Small intestine (tissue), 16 donors: ENCODE measurements around the gene AFG1L. TPM values are rescaled to one million over a fixed set of nuclear protein-coding genes. Genes with fewer than 3 reads are reported as not detected.
"Not testable (repeated sequence)": the region's sequence is repeated elsewhere in the genome, so short reads cannot be mapped to it uniquely, and the experiment has no call there.

ENCODE experiments used
- DNase-seq, 2 donors: peaks; one replicate each; pipeline versions ENCODE4 v3.0.0 to v3.0.0-alpha.2; 2013
- FAIRE-seq: peaks from 2 replicates; lab custom pipeline; 2012; peaks lifted over from hg19 to GRCh38; lab: Jason Lieb, UNC
- H3K27ac ChIP-seq, 3 donors: one replicate each; pipeline ENCODE4 v1.5.1; 2013; ENCODE audit warnings: low read length in 2 of 3, mild to moderate bottlenecking in 2 of 3, control low read depth in 1 of 3, inconsistent platforms in 1 of 3, low read depth in 1 of 3, moderate library complexity in 1 of 3
- H3K27me3 ChIP-seq, 3 donors: one replicate each; pipeline ENCODE4 v1.6.1; 2013; ENCODE audit warnings: low read length in 3 of 3, inconsistent platforms in 1 of 3; ENCODE audit not compliant: control insufficient read depth in 3 of 3, insufficient read depth in 3 of 3
- H3K36me3 ChIP-seq, 3 donors: one replicate each; pipeline ENCODE4 v1.6.1; 2013; ENCODE audit warnings: low read length in 3 of 3, inconsistent platforms in 1 of 3, low read depth in 1 of 3, mild to moderate bottlenecking in 1 of 3, moderate library complexity in 1 of 3; ENCODE audit not compliant: control insufficient read depth in 3 of 3, insufficient read depth in 2 of 3
- H3K4me1 ChIP-seq, 3 donors: one replicate each; pipeline ENCODE4 v1.6.1; 2013; ENCODE audit warnings: low read length in 2 of 3, inconsistent platforms in 1 of 3, low read depth in 1 of 3, mild to moderate bottlenecking in 1 of 3, moderate library complexity in 1 of 3; ENCODE audit not compliant: control insufficient read depth in 3 of 3, insufficient read depth in 2 of 3
- H3K4me3 ChIP-seq, 3 donors: one replicate each; pipeline ENCODE4 v1.5.1; 2013; ENCODE audit warnings: low read length in 3 of 3, control low read depth in 1 of 3, inconsistent platforms in 1 of 3, low read depth in 1 of 3, mild to moderate bottlenecking in 1 of 3, moderate library complexity in 1 of 3
- H3K9me3 ChIP-seq, 2 donors: one replicate each; pipeline ENCODE4 v1.6.1; 2013; ENCODE audit warnings: low read depth in 1 of 2, low read length in 1 of 2; ENCODE audit not compliant: control insufficient read depth in 2 of 2, insufficient read depth in 1 of 2
- WGBS, 3 donors: extraction: QIAGEN DNeasy Blood & Tissue Kit; methylation state at CpG; one replicate each; pipeline ENCODE4 v1.1.7; 2013; 5-methylcytosine and 5-hydroxymethylcytosine counted together
- long read RNA-seq, 10 donors: transcript quantifications; one replicate each; lab custom pipeline, GENCODE V29; 2026
- polyA plus RNA-seq, 4 donors: library from polyadenylated mRNA; stranded (reverse) in 3 of 4; unstranded in 1 of 4; fragments of 200-250 nt in 3 of 4; fragments of 120-200 nt in 1 of 4; gene quantifications; one replicate each; pipeline versions ENCODE4 v1.2.1 to v1.2.3, GENCODE V29; 2013
- donor health status: healthy with polysubstance abuse.
- donor health status: control.
- donor health status: control.
- donor health status: Bipolar disorder and iron deficiency.
- donor health status: healthy.

AFG1L gene
- 10 to 100 TPM in 1 of 4 donors, 1 to 10 TPM in 3; 2.2 to 10.8 (median 3.5) TPM for polyA plus RNA-seq
- long read RNA-seq, donor 1, full-length matches to known transcripts, result 5 of 5 reads
- long read RNA-seq, donor 1, partial matches to known transcripts, result 0 of 5 reads
- long read RNA-seq, donor 1, other reads (novel, unspliced or antisense), result 0 of 5 reads
- long read RNA-seq, donor 2, result 0 reads
- long read RNA-seq, donor 3, result 0 reads
- long read RNA-seq, donor 4, result 0 reads
- long read RNA-seq, donor 5, full-length matches to known transcripts, result 1 of 1 reads
- long read RNA-seq, donor 5, partial matches to known transcripts, result 0 of 1 reads
- long read RNA-seq, donor 5, other reads (novel, unspliced or antisense), result 0 of 1 reads
- long read RNA-seq, donor 6, result 0 reads
- long read RNA-seq, donor 7, result 0 reads
- long read RNA-seq, donor 8, result 0 reads
- long read RNA-seq, donor 9, result 0 reads
- long read RNA-seq, donor 10, full-length matches to known transcripts, result 2 of 2 reads
- long read RNA-seq, donor 10, partial matches to known transcripts, result 0 of 2 reads
- long read RNA-seq, donor 10, other reads (novel, unspliced or antisense), result 0 of 2 reads

DNA sequence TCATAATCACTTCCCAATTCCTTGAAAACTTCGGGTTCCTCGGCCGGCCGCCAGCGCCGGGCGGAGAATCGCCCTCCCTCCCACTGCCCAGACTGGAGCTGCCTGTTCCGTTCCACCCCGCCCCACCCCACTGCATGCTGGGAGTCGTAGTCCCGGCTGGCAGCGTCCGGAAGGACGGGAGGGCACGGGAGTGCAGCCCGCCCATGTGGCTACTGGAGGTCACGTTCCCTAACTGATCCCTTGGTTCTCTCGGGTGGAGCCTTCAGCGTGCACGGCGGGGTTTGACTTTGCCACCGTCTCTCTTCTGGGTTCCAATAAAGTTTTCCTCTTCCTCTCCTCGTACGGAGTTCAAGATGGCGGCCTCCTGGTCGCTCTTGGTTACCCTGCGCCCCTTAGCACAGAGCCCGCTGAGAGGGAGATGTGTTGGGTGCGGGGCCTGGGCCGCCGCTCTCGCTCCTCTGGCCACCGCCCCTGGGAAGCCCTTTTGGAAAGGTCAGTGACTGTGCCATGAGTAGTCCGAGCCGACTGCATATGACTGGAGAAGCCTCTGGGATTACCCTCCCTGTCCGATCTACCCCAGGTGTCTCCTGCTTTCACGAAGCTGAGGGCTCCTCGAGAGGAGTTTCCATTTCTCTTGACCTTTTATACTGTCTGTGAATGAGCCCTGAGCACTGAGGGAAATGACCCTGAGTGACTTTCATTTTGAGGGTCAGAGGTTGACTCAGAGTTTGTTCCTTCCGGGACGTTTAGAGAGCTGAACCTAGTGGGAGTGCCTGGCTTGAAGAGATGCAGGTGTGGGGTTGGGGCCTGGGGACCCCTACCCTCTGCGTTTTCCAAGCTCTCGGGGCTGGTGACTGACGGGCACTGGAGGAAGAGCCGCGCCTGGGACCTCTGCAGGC, at the start of gene AFG1L:
Gene AFG1L, plus strand, starts transcription at position 328 of the 899 bp plus-strand sequence. Its CDS starts 26 bp downstream, at position 354.
- FAIRE-seq (no peak), DNase-seq (peak; percentile 95 to 96)
- Histone ChIP-seq H3K27ac (peak within 1 kb of the TSS; percentile 90 to 99 (median 97)), H3K9me3 (no peaks in the 10 kb centered on the region), H3K36me3 (no peaks in the 10 kb centered on the region), H3K27me3 (no peaks in the 10 kb centered on the region), H3K4me3 (peak within 1 kb of the TSS; percentile 61 to 78 (median 70)), H3K4me1 (peaks cover 0 to 11% (median 2%) of the 10 kb centered on the region in 3 donors)
- WGBS, 3 donors, result 0 to 1% (median 1%) methylated on average over 43 to 46 of the region's 46 CpGs

DNA sequence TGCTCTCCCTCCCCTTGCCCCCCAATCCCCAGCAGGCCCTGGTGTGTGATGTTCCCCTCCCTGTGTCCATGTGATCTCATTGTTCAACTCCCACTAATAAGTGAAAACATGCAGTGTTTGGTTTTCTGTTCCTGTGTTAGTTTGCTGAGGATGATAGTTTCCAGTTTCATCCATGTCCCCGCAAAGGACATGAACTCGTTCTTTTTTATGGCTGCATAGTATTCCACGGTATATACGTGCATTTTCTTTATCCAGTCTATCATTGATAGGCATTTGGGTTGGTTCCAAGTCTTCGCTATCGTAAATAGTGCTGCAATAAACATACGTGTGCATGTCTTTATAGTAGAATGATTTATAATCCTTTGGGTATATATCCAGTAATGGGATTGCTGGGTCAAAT, 49.8 kb upstream of the AFG1L start:
- WGBS, 3 donors, result 70 to 89% (median 74%) methylated on average over 7 of the region's 7 CpGs
- peaks cover 0 to 31% (median 2%) of the 10 kb centered on the region in 3 donors for H3K36me3 ChIP-seq
- not testable (repeated sequence) for FAIRE-seq, H3K27me3 ChIP-seq, H3K4me3 ChIP-seq, H3K9me3 ChIP-seq, H3K27ac ChIP-seq, DNase-seq
- H3K4me1 ChIP-seq, result peaks cover 0 to 10% (median 0%) of the 10 kb centered on the region in 3 donors

DNA sequence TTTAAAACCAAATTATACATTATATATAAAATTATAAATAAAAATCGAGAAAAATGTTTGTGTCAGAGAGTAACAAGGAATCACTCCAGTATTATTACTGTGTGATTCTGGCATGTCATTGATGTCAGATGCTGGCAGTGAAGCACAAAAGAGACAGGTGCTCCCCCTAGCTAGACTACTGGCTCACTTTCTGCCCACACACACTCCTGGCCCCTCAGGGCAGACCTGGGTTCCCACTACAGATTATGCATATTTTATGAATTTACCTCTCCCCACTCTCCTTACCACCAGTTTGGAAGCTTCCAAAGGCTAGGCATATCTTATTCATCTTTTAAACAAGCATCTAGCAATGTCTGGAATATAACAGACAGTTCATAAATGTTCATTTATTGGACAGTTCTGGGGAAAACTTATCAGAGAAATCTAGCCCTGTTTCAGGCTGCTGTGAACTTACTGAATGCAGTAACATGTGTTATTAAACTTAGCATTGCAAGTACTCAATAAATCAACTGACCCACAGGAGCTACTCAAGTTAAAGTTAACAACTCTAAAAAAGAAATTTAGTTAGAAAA, 46.8 kb upstream of the AFG1L start:
- 83 to 97% (median 93%) methylated on average over 1 of the region's 1 CpG for WGBS, 3 donors
- H3K4me1 ChIP-seq, result peaks cover 0 to 8% (median 2%) of the 10 kb centered on the region in 3 donors
- no peak for DNase-seq
- peaks cover 0 to 30% (median 0%) of the 10 kb centered on the region in 3 donors for H3K36me3 ChIP-seq
- no peak for FAIRE-seq
- peaks cover 0 to under 1% of the 10 kb centered on the region in 2 donors for H3K9me3 ChIP-seq
- no peak overlapping the region for H3K4me3 ChIP-seq
- no peak overlapping the region for H3K27ac ChIP-seq
- H3K27me3 ChIP-seq, result no peaks in the 10 kb centered on the region

DNA sequence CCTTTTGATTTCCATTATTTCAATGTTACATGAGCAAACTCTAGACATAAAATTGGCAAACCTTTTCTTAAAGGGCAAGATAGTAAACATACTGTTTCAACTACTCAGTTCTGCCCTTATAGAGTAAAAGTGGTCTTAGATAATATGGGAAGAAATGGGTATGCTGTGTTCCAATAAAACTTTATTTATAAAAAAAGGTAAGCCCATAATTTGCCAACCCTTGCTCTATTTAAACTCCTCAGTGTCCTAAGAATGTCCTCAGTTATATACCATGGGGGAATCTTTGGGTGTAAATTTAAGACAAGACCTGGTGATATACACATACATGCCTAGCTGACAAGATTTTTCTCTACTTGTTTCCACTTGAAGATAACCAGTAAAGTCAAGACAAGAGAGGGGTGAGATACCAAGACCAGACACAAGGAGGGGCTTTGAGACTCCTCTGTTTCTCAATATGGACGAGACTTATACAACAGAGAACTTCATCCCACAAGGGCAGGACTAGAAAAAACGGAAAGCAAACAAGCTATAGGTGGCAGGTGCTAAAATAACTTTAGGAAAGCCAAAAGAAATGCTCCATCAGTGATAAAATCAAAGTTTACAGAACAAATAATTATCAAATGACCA, 44.5 kb upstream of the AFG1L start:
- Histone ChIP-seq H3K4me1 (peaks cover 2 to 11% (median 7%) of the 10 kb centered on the region in 3 donors), H3K9me3 (no peaks in the 10 kb centered on the region), H3K27me3 (no peaks in the 10 kb centered on the region), H3K36me3 (peaks cover 0 to 31% (median 0%) of the 10 kb centered on the region in 3 donors), H3K27ac (no peak overlapping the region), H3K4me3 (no peak overlapping the region)
- WGBS, 3 donors, result 84 to 85% (median 85%) methylated on average over 2 of the region's 2 CpGs
- DNase-seq (no peak), FAIRE-seq (no peak)

DNA sequence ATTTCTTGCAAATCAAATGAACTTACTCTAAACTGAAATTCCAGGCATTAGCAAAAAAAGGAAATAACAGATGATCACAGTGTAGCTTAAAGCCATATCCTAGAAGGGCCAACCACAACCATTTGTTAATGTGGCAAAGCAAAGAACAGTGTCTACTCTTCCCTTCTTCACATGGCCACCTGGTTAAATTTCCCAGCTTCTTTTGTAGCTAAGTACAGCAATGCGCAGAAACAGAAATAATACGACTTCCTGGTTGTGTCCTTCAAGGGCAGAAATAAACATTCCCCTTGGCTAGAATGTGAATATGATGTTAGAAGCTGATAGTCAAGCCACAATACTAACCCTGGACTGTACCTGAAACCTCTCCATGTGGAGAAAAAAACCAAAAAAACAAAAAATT, 43.6 kb upstream of the AFG1L start:
- Histone ChIP-seq H3K4me3 (no peak overlapping the region), H3K27me3 (no peaks in the 10 kb centered on the region), H3K9me3 (no peaks in the 10 kb centered on the region), H3K4me1 (peaks cover 2 to 11% (median 7%) of the 10 kb centered on the region in 3 donors), H3K27ac (no peak overlapping the region), H3K36me3 (peaks cover 0 to 36% (median 0%) of the 10 kb centered on the region in 3 donors)
- WGBS, 3 donors, result 71 to 82% (median 73%) methylated on average over 2 of the region's 2 CpGs
- DNase-seq, result no peak
- no peak for FAIRE-seq

DNA sequence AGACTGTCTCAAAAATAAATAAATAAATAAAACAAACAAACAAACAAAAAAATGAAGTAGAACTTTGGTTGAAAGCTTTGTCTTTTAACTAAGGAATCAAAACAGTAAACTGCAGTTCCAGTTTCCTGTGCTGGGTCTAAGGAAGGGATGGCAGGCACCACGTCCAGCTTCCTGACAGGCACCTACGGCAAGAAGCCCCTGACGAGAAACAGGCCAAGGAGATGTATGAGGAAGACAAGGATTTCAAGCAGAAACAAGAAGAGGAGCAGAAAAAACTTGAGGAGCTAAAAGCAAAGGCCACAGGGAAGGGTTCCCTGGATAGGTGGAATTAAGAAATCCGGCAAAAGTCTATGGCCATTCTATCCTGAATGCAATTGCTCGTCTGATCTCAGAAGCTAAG, 42.8 kb upstream of the AFG1L start:
- WGBS, 3 donors, result 90 to 97% (median 94%) methylated on average over 5 of the region's 5 CpGs
- peaks cover 2 to 11% (median 7%) of the 10 kb centered on the region in 3 donors for H3K4me1 ChIP-seq
- peaks cover 0 to 37% (median 0%) of the 10 kb centered on the region in 3 donors for H3K36me3 ChIP-seq
- no peak overlapping the region for H3K27ac ChIP-seq
- H3K27me3 ChIP-seq, result no peaks in the 10 kb centered on the region
- no peak overlapping the region for H3K4me3 ChIP-seq
- DNase-seq (no peak), FAIRE-seq (no peak)
- no peaks in the 10 kb centered on the region for H3K9me3 ChIP-seq

DNA sequence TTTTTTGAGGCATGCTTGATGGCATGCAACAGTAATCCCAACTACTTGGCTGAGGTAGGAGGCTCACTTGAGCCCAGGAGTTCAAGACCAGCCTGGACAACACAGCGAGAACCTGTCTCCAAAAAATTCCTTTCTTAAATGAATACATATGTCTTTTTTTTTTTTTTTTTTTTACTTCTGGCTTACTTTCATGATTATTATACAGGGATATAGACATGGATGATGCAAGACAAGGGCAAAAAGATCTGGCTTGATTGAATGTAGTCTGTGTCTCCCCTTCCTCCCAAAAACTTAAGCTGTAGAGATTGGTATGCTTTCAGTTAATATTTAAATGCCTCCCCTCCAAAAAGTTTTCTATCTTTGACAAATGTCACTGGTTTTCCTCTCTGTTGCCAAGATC, 41.6 kb upstream of the AFG1L start:
- FAIRE-seq (no peak), DNase-seq (no peak)
- H3K4me1 ChIP-seq, result peaks cover 2 to 11% (median 7%) of the 10 kb centered on the region in 3 donors
- no peak overlapping the region for H3K4me3 ChIP-seq
- no peaks in the 10 kb centered on the region for H3K9me3 ChIP-seq
- no peaks in the 10 kb centered on the region for H3K27me3 ChIP-seq
- H3K36me3 ChIP-seq, result peaks cover 0 to 40% (median 0%) of the 10 kb centered on the region in 3 donors
- WGBS, 3 donors, result 95 to 100% (median 100%) methylated on average over 1 of the region's 1 CpG
- no peak overlapping the region for H3K27ac ChIP-seq
